Activated CD8-positive, alpha-beta T cell treated with anti-CD3 and anti-CD28 coated beads for 36 hours (primary cell): ENCODE data around the gene BIRC2. TPM values are rescaled to one million over a fixed set of nuclear protein-coding genes. Genes with fewer than 3 reads are reported as not detected.

Experiments used
- ATAC-seq: fragments of 200-7000 bp; cut with Tn5 transposase; one replicate; pipeline ENCODE4 v1.10.0; 2021; ENCODE audit warnings: mild to moderate bottlenecking, moderate library complexity
- CTCF ChIA-PET: fragments of 350-600 bp; sonication (Branson Sonifier 250); formaldehyde crosslinking; loops from one replicate; lab custom pipeline; 2021; ENCODE audit warnings: antibody characterized with exemption; lab: Charles Lee
- POLR2A ChIA-PET: fragments of 350-600 bp; sonication (Branson Sonifier 250); formaldehyde crosslinking; loops from one replicate; lab custom pipeline; 2021; ENCODE audit warnings: antibody characterized with exemption; lab: Charles Lee
- DNase-seq: peaks from one replicate; pipeline ENCODE4 v3.0.0-alpha.2; 2020
- H3K27ac Mint-ChIP-seq: one replicate; pipeline ENCODE4 v1.8.0; 2021; ENCODE audit warnings: mild to moderate bottlenecking, mixed read lengths
- H3K27me3 Mint-ChIP-seq: one replicate; pipeline ENCODE4 v1.8.0; 2021; ENCODE audit warnings: mixed read lengths
- H3K36me3 Mint-ChIP-seq: one replicate; pipeline ENCODE4 v1.8.0; 2021; ENCODE audit warnings: low read depth, mixed read lengths
- H3K4me1 Mint-ChIP-seq: one replicate; pipeline ENCODE4 v1.8.0; 2021; ENCODE audit warnings: low read depth, mixed read lengths
- H3K4me3 Mint-ChIP-seq: one replicate; pipeline ENCODE4 v1.8.0; 2021; ENCODE audit warnings: mild to moderate bottlenecking, moderate library complexity, mixed read lengths
- H3K9me3 Mint-ChIP-seq: one replicate; pipeline ENCODE4 v1.8.0; 2021; ENCODE audit warnings: mixed read lengths
- intact Hi-C: fragments of 100-400 bp; cut with micrococcal nuclease; formaldehyde crosslinking; loops from one replicate; pipeline ENCODE4 v1.10.0; 2022
- total RNA-seq, 2 experiments: library from RNA; stranded (reverse); gene quantifications; one replicate each; pipeline ENCODE4 v1.2.3, GENCODE V29; 2021
- TF ChIP-seq, protein P1 (sequence below): fragments of 200-600 bp; IDR thresholded peaks from one replicate; pipeline ENCODE4 v1.8.0; 2022; ENCODE audit warnings: antibody characterized with exemption, mild to moderate bottlenecking

Gene BIRC2
- total RNA-seq, 2 experiments from 2014 or later = 29.8 to 32.9 TPM

DNA sequence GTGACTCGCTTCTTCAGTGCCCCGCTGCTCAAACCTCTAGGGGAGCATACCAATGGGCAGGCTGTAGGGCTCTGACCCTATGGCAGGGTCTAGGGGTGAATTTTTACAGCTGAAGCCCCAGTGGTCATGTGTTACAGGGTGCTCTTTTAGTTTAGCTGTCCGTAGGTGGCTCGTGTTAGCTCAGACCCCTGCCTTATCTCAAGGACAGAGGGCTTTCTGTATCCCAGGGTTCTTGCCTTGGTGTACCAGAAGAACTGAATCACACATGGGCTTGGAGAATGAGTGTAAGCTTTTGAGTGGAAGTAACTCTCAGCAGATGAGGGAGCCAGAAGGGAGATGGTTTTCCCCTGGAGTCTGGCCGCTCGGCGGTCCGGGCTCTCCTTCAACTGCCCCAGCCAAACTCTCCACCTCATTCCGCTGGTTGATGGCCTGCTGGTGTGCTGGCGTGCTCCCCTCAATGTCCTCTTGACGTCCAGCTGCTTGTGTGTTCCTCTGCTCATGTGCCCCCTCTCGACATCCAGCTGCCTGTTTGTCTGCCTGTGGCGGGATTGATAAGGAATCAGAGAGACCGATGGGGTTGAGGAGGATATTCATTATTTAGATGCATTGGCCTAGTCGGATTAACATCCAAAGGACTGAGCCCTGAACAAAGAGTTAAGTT is 37.5 kb downstream of the BIRC2 start:
- Mint-ChIP-seq H3K27ac (peak overlapping the region; percentile 28), H3K36me3 (peaks cover 52% of the 10 kb centered on the region), H3K9me3 (peaks cover 8% of the 10 kb centered on the region), H3K4me3 (no peak overlapping the region), H3K27me3 (no peaks in the 10 kb centered on the region), H3K4me1 (peaks cover 41% of the 10 kb centered on the region)
- TF ChIP-seq, protein P1, sequence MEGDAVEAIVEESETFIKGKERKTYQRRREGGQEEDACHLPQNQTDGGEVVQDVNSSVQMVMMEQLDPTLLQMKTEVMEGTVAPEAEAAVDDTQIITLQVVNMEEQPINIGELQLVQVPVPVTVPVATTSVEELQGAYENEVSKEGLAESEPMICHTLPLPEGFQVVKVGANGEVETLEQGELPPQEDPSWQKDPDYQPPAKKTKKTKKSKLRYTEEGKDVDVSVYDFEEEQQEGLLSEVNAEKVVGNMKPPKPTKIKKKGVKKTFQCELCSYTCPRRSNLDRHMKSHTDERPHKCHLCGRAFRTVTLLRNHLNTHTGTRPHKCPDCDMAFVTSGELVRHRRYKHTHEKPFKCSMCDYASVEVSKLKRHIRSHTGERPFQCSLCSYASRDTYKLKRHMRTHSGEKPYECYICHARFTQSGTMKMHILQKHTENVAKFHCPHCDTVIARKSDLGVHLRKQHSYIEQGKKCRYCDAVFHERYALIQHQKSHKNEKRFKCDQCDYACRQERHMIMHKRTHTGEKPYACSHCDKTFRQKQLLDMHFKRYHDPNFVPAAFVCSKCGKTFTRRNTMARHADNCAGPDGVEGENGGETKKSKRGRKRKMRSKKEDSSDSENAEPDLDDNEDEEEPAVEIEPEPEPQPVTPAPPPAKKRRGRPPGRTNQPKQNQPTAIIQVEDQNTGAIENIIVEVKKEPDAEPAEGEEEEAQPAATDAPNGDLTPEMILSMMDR = no peak
- DNase-seq (no peak), ATAC-seq (no peak)
- intact Hi-C loops = no loop called here
- POLR2A ChIA-PET = interaction anchor here (1.4 to 2.6 kb wide), 2 partner anchors 8 to 13 kb away, joined by 5 to 8 read pairs; no protein-coding TSS in a partner anchor
- CTCF ChIA-PET = interaction anchor here (0.6 to 6.5 kb wide), 6 partner anchors 7 to 228 kb away, joined by 3 to 59 read pairs (median 4); no protein-coding TSS in a partner anchor

- Mint-ChIP-seq H3K36me3 (peaks cover 50% of the 10 kb centered on the region), H3K27me3 (no peaks in the 10 kb centered on the region), H3K4me3 (no peak overlapping the region), H3K27ac (peak overlapping the region; percentile 47), H3K9me3 (peaks cover 8% of the 10 kb centered on the region), H3K4me1 (peaks cover 44% of the 10 kb centered on the region)
- ChIA-PET POLR2A (interaction anchor here (1.4 to 2.6 kb wide), 2 partner anchors 7 to 12 kb away, joined by 5 to 8 read pairs; no protein-coding TSS in a partner anchor), CTCF (interaction anchor here (1.3 to 1.6 kb wide), 2 partner anchors 17 to 111 kb away, joined by 4 to 5 read pairs; no protein-coding TSS in a partner anchor)
- TF ChIP-seq, protein P1 = no peak
- DNase-seq = no peak
- intact Hi-C loops = no loop called here
- ATAC-seq = no peak
These were observed 38.3 kb downstream of the BIRC2 start for GRCh38 chr11:102385085-102386007.

- ChIA-PET CTCF (interaction anchor here (1.6 kb wide), 1 partner anchor 110 kb away, joined by 5 read pairs; no protein-coding TSS in a partner anchor), POLR2A (no interaction called here)
- Mint-ChIP-seq H3K27me3 (no peaks in the 10 kb centered on the region), H3K36me3 (peaks cover 46% of the 10 kb centered on the region), H3K9me3 (peaks cover 8% of the 10 kb centered on the region), H3K4me3 (no peak overlapping the region), H3K4me1 (peaks cover 49% of the 10 kb centered on the region), H3K27ac (peak overlapping the region; percentile 56)
- intact Hi-C loops = no loop called here
- TF ChIP-seq, protein P1 = no peak
- ATAC-seq (peak; percentile 17), DNase-seq (no peak)
These were observed 39.2 kb downstream of the BIRC2 start for GRCh38 chr11:102386136-102386734.

GRCh38 chr11:102387043-102387781 is 40.2 kb downstream of the BIRC2 start:
- ATAC-seq (no peak), DNase-seq (no peak)
- H3K4me3 Mint-ChIP-seq = no peak overlapping the region
- H3K27ac Mint-ChIP-seq = peak overlapping the region; percentile 56
- H3K9me3 Mint-ChIP-seq = peaks cover 8% of the 10 kb centered on the region
- ChIA-PET CTCF (interaction anchor here (1.3 kb wide), 1 partner anchor 109 kb away, joined by 3 read pairs; no protein-coding TSS in a partner anchor), POLR2A (no interaction called here)
- intact Hi-C loops = no loop called here
- TF ChIP-seq, protein P1 = no peak
- H3K4me1 Mint-ChIP-seq = peaks cover 48% of the 10 kb centered on the region
- peaks cover 48% of the 10 kb centered on the region for H3K36me3 Mint-ChIP-seq
- no peaks in the 10 kb centered on the region for H3K27me3 Mint-ChIP-seq
